Forelimb muscle (tissue), 1 donor: ENCODE measurements around the gene CACNA1H. TPM values are rescaled to one million over a fixed set of nuclear protein-coding genes. Genes with fewer than 3 reads are reported as not detected.
"Not testable (repeated sequence)": the region's sequence is repeated elsewhere in the genome, so short reads cannot be mapped to it uniquely, and the experiment has no call there.

Source experiments
- DNase-seq: peaks from one replicate; pipeline ENCODE4 v3.0.0-alpha.2; 2013; ENCODE audit warnings: low read depth
- polyA plus RNA-seq: library from polyadenylated mRNA; unstranded; fragments of 120-200 nt; gene quantifications from one replicate; pipeline ENCODE4 v1.2.1, GENCODE V29; 2013; ENCODE audit not compliant: insufficient read length

Gene CACNA1H
- polyA plus RNA-seq, 1 donor: 51.6 TPM

DNA sequence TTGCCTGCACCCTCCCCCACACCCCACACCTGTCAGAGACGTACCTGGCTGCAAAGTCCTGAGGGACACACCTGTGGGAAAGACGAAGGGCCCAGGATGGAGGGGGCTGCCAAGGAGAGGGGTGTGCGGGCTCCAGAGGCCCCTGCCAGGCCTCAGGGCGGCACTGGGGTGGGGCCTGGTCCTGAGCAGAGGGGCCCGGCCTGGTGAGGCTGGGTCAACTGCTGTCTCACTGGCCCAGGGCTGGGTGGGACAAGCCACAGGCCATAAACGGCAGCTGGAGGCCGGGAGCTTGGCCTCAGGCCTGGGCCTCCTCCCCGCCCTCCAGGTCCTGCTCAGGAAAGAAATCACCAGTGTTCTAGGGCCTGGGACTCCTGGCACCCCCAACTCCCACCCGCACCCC is 71.7 kb downstream of the CACNA1H start:
- no peak for DNase-seq

DNA sequence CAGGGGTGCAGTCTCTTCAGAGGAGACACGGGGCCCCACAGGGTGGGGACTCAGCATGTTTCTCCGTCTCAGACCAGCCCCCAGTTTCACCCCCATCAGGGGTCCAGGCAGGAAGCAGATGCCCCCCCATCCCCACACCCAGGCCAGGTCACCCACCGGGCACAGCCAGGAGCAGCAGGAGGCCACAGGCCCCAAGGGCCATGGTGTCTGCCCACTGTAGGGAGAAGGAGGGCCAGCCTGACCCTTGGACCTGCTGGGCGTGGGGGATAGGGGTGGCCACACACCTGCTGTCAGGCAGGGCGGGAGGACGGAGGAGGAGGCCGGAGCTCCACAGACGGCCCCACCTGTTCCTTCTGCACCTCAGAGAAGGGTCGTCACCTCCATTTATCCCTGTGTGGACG is 72.1 kb downstream of the CACNA1H start, which contains the start of gene TPSG1:
Gene TPSG1 (minus strand): TSS at position 218 of the 401 bp plus-strand sequence. CDS start 16 bp downstream, at position 202.
- DNase-seq: no peak

DNA sequence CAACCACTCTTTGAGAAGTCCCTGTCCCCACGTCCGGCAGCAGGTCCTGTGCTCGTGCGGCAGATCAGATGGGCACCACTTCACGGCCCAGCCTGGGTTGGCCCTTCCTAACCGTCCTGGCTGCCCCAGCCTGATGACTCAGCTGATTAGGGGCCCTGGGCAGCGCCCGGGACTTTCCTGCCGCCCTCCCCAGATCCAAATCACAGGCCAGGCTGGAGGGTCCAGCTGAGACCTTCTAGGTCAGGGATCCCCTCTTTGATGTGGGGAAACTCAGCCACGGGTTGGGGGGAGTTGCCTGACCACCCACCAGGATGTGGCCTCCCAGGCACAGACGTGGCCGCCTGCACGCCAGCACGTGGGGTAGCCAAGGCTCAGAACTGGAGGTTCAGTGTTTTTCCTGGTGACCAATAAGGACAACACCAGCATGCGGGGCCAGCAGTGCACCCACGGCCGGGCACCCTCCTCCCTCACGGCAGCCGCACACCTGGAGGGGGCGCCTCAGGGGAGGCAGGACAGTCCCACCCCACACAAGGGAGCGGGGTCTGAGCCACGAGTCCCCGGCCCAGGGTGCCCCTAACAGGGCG is 72.9 kb downstream of the CACNA1H start:
- DNase-seq: not testable (repeated sequence)

DNA sequence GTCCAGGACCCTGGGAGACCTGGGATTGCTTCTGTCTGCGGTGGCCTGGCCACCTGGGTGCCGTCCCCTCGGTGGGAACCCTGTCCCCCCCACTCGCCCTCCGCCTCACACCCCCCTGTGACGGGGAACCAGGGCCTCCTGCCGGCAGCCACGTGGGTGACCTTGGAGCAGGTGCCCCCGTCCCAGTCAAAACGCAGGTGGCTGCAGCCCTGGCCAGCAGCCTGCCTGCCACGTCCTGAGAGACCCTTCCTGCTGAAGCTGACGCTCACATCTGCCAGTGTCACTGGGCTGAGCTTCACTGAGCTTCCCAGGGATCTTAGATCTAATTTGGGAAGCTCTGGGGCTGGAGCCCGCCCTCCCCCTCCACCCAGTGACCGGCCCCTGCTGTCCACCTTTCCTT is 73.8 kb downstream of the CACNA1H start:
- not testable (repeated sequence) for DNase-seq

DNA sequence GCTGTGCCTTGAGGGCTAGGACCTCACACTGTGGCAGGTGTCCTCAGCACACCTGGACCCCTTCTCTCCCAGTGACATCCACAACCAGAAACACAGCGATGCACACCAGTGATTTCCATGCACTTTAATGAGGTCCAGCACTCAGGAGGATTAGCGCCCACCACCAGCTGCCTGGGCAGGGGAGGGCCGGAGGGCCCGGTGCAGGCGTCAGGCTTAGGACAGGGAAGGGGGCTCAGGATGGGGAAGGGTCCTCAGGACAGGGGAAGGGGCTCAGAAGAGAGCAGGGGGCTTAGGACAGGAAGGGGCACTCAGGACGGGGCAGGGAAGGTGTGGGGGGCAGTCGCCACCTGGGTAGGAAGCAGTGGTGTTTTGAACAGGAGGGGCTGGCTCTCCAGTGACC is 75.3 kb downstream of the CACNA1H start:
- DNase-seq: not testable (repeated sequence)

DNA sequence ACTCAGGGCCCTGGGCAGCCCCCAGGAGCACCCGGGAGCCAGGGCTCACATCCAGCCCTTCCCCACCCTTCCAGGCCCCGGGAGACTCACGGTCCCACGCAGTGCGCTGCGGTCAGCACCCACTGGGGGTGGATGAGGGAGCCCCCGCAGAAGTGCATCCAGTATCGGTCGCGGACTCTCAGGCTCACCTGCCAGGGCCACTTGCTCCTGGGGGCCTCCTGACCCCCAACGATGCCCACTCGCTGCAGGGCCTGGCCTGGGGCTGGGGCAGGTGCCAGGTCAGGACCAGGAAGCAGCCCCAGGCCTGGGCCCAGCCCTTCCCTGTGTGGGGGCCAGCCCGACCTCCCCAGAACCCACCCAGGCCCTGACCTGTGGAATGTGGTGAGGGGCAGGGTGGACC is 76.6 kb downstream of the CACNA1H start:
- DNase-seq: not testable (repeated sequence)

DNA sequence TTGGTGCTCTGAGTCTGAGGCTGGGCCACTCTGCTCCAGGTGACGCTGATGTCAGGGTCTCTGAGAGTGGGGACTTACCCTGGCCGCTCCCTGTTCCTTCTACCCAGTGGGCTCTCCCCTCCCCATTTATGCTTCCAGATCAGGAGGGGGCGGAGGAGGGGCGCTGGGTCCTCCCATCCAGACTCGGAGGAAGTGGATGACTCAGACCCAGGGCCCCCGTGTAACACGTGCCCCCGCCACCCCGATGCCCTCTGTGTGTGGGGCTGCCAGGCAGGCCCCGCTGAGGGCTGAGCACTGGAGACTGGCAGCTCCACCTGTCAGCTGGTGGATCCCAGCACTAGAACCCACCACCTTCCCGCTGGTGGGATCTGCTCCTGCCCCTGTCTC is 77.2 kb downstream of the CACNA1H start, which contains the start of gene TPSB2:
Gene TPSB2 (minus strand): TSS at position 101 of the 387 bp plus-strand sequence. CDS start 233 bp downstream, outside the sequence.
- not testable (repeated sequence) for DNase-seq

DNA sequence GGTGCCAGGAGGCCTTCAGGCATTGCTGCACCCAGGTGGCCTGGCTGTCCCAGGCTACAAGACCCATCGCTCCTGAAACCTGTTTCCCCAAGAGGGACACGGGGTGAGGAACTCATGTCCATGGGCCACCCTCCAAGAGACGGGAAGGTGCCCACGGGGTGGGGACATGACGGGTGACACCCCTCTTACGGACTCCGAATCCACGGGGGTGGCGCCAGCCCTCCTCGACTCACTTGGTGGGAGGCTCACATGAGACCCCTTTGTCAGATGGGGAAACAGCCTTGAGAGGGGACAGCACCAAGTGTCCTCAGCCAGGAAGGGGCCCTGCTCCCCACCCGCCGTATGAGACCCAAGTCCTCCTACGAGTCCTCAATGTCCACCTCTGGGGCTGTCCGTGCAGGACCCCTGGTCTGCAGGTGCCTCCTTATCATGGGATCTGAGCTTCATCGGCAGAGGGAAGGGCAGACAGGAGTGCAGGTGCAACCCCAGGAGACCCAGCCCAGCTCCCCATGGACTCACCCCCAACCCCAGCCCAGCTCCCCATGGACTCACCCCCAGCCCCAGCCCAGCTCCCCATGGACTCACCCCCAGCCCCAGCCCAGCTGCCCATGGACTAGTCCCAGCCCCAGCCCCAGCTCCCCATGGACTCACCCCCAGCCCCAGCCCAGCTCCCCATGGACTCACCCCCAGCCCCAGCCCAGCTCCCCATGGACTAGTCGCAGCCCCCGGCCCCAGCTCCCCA is 77.7 kb downstream of the CACNA1H start:
- DNase-seq: not testable (repeated sequence)

DNA sequence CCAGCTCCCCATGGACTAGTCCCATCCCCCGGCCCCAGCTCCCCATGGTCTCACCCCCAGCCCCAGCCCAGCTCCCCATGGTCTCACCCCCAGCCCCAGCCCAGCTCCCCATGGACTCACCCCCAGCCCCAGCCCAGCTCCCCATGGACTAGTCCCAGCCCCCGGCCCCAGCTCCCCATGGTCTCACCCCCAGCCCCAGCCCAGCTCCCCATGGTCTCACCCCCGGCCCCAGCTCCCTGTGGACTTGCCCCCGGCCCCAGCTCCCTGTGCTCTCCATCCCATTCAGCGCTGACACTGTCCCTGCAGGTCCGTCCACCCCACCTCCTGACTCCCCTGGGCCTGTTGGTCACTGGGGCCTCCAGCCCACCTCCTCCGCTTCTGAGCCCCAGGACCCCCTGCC is 78.4 kb downstream of the CACNA1H start:
- DNase-seq: not testable (repeated sequence)

DNA sequence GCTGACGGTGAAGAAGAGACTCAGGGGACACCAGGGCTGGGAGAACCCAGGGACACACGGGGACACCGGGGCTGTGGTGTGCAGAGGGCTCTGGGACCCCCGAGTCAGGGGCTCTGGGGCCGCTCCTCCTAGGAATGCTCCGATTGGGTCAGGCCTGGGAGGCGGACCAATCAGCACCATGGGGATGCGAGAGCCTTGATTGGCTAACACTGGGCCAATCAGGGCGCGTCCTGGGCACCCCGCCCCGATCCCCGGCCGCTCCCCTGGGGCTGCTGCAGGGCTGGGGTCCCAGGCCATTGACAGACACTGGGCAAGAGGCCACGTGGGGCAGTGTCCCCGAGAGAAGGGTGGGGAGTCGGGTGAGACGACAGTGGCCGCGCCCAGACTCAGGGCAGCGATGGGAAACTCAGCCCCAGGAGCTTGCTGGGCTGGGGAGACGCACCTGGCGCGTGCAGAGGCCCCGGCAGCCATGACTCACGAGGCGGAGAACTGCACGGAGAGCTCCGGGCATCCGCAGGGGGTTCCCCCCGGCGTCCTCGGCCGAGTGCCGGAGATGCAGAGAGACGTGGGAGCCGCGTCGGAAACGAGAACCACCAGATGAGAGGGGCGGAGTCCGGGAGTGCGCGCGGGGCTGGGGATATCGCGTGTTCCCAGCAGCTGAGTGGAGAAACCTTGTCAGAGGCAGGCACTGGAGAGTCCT is 79.3 kb downstream of the CACNA1H start:
- not testable (repeated sequence) for DNase-seq

DNA sequence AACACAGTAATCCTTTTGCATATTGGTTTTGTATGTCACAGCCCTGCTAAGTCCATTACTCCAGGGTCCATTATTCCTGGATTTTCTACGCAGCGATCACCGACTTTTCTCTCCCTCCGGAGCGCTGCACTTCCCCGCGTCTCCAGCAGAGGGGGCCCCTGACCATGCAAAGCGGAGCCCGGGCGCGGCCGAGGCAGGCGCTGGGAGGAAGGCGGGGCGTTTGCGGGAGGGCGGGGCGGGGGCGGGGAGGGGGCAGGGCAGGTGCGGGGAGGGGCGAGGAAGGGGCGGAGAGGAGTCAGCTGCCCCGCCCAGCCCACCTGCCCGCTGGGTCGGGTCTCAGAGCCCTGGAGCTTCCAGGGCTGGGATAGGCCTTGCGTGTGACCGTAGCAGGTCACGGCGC is 83.8 kb downstream of the CACNA1H start:
- DNase-seq: not testable (repeated sequence)

DNA sequence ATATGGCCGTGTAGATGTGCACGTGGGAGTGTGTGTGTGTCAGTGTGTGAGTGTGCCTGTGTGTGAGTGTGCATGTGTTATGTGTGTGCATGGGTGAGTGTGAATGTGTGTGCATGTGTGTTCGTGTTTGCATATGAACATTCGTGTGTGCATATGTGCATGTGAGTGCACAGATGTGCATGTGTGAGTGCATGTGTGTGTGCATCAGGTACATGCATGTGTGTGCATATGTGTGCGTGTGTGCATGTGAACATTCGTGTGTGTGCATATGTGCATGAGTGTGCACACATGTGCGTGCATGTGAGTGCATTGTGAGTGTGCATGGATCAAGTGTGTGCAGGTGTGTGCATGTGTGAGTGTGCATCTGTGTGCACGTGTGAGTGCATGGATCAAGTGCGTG is 85.1 kb downstream of the CACNA1H start:
- no peak for DNase-seq

DNA sequence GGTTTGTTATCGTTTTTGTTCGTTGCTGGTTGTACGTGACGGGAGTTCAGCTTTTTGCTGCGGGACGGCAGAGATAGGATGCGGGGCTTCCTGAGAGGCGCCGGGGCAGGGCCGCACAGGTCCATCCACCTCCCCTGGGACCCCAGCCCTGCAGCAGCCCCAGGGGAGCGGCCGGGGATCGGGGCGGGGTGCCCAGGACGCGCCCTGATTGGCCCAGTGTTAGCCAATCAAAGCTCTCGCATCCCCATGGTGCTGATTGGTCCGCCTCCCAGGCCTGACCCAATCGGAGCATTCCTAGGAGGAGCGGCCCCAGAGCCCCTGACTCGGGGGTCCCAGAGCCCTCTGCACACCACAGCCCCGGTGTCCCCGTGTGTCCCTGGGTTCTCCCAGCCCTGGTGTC is 86.0 kb downstream of the CACNA1H start:
- DNase-seq: not testable (repeated sequence)

DNA sequence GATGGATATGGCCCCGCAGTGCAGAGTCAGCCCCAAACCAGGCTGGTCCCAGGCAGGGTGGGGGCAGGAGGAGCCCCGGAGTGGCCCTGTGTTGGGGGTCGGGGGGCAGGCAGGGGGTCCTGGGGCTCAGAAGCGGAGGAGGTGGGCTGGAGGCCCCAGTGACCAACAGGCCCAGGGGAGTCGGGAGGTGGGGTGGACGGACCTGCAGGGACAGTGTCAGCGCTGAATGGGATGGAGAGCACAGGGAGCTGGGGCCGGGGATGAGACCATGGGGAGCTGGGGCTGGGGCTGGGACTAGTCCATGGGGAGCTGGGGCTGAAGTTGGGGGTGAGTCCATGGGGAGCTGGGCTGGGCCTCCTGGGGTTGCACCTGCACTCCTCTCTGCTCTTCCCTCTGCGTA is 86.7 kb downstream of the CACNA1H start:
- DNase-seq: not testable (repeated sequence)

DNA sequence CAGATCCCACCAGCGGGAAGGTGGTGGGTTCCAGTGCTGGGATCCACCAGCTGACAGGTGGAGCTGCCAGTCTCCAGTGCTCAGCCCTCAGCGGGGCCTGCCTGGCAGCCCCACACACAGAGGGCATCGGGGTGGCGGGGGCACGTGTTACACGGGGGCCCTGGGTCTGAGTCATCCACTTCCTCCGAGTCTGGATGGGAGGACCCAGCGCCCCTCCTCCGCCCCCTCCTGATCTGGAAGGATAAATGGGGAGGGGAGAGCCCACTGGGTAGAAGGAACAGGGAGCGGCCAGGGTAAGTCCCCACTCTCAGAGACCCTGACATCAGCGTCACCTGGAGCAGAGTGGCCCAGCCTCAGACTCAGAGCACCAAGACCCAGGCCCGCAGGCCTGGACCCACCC is 87.5 kb downstream of the CACNA1H start, which contains the start of gene TPSAB1:
Gene TPSAB1 (plus strand): TSS at position 270 of the 400 bp plus-strand sequence. CDS start 234 bp downstream, outside the sequence.
- DNase-seq: not testable (repeated sequence)

DNA sequence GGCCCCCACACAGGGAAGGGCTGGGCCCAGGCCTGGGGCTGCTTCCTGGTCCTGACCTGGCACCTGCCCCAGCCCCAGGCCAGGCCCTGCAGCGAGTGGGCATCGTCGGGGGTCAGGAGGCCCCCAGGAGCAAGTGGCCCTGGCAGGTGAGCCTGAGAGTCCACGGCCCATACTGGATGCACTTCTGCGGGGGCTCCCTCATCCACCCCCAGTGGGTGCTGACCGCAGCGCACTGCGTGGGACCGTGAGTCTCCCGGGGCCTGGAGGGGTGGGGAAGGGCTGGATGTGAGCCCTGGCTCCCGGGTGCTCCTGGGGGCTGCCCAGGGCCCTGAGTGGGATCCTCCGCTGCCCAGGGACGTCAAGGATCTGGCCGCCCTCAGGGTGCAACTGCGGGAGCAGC is 88.2 kb downstream of the CACNA1H start:
- DNase-seq: not testable (repeated sequence)

DNA sequence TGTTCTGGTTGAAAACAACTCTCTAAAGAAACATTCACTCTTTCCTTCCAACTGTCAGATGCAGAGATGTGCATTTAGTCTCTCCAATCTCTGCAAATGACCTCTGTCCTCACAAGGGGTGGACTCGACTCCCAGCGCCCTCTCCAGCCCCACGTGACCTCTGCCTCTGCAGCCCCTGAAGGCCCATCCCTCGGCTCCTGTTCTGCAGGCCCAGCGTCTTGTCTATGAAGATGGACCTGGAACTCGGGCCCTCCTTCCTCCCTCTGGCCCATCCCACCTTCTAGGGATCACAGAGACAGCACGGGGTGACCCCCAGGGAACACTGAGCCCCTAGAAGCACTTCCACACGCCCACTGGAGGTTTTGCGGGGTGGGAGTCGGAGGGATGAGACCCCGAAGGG is 90.5 kb downstream of the CACNA1H start:
- DNase-seq: not testable (repeated sequence)

DNA sequence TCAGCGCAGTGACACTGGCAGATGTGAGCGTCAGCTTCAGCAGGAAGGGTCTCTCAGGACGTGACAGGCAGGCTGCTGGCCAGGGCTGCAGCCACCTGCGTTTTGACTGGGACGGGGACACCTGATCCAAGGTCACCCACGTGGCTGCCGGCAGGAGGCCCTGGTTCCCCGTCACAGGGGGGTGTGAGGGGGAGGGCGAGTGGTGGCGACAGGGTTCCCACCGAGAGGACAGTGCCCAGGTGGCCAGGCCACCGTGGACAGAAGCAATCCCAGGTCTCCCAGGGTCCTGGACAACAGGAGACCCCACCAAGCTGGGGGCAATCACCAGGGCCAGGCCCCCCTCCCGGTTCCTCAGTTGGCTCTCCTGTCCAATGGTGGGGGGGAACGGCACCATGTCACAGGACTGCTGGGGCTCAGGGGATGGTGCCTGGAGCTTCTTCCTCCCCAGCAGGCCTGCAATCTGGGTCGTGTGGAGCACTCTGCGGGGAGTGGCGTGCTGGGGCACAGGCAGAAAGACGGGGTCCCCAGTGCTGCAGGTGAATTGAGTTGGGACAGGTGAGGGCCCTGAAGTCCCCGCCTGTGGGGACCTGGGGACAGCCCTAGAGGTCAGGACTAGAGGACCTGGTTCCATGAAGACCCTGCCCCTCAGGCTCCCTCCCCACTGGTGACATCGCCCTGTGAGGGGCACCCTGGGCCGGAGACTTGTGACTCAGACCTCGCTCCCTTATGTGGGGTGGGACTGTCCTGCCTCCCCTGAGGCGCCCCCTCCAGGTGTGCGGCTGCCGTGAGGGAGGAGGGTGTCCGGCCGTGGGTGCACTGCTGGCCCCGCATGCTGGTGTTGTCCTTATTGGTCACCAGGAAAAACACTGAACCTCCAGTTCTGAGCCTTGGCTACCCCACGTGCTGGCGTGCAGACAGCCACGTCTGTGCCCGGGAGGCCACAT is 91.3 kb downstream of the CACNA1H start:
- DNase-seq: not testable (repeated sequence)

DNA sequence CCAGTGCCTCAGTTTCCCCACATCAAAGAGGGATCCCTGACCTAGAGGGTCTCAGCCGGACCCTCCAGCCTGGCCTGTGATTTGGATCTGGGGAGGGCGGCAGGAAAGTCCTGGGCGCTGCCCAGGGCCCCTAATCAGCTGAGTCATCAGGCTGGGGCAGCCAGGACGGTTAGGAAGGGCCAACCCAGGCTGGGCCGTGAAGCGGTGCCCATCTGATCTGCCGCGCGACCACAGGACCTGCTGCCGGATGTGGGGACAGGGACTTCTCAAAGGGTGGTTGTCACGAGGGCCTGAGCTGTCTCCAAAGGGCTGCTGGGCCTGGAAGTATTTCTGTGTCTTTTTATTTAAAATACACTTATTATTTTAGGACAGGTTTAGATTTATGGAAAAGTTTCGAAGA is 92.0 kb downstream of the CACNA1H start:
- no peak for DNase-seq

DNA sequence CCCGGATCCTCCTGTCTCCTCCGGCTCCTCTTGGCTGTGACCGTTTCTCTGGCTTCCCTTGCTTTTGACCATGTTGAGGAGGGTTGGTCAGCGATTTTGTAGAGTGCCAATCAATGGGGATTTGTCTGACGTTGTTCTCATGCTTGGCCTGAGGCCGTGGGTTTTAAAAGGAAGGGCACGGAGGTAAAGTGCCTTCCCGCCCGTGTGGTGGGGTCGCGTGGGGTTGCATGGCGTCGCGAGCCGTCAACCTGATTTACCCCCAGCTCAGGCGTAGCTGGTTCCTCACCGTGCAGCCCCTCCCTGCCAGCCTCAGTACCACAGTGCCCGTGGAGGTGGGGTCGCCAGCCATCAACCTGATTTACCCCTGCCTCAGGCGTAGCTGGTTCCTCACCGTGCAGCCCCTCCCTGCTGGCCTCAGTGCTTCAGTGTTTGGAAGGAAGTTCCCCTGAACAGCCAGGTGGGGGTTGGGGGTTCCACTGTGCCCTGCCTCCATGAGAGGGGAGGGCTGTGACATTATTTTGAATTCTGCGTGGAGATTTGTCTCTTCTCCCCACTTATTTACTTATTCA is 92.6 kb downstream of the CACNA1H start:
- no peak for DNase-seq
